Adrenal gland (tissue), 12 donors: Measurements from ENCODE around the gene KRTAP5-9. TPM values are rescaled to one million over a fixed set of nuclear protein-coding genes. Genes with fewer than 3 reads are reported as not detected.

Source experiments
- DNase-seq, 7 donors: peaks; one replicate each; pipeline ENCODE4 v3.0.0-alpha.2; 2019 to 2020
- H3K27ac ChIP-seq, 5 donors: fragments of 200-600 bp; sonication (generic) in 4 of 5; 1 replicate in 3 of 5; 2 replicates in 2 of 5; pipeline versions ENCODE4 v1.5.1 to v1.8.0; 2016 to 2020; ENCODE audit warnings: mild to moderate bottlenecking in 1 of 5
- H3K27me3 ChIP-seq: fragments of 200-600 bp; 2 replicates; pipeline ENCODE4 v1.8.0; 2021
- H3K36me3 ChIP-seq, 2 donors: fragments of 200-600 bp; replicated peaks in 1 of 2; 1 replicate in 1 of 2; 2 replicates in 1 of 2; pipeline versions ENCODE4 v1.5.1 to v1.8.0; 2018 to 2022
- H3K4me1 ChIP-seq, 2 donors: fragments of 200-600 bp; replicated peaks in 1 of 2; 1 replicate in 1 of 2; 2 replicates in 1 of 2; pipeline versions ENCODE4 v1.5.1 to v1.8.0; 2018 to 2021
- H3K4me3 ChIP-seq, 4 donors: fragments of 200-600 bp; sonication (generic) in 3 of 4; one replicate each; pipeline ENCODE4 v1.5.1; 2016 to 2018
- H3K9me3 ChIP-seq, 3 donors: fragments of 200-600 bp; sonication (generic) in 1 of 3; replicated peaks in 1 of 3; 1 replicate in 2 of 3; 2 replicates in 1 of 3; pipeline versions ENCODE4 v1.5.1 to v1.8.0; 2016 to 2021
- POLR2A ChIP-seq, 2 donors: fragments of 450-650 bp; IDR thresholded peaks; one replicate each; pipeline ENCODE4 v1.6.1; 2017; ENCODE audit warnings: antibody characterized with exemption in 2 of 2, mild to moderate bottlenecking in 2 of 2, moderate library complexity in 1 of 2
- WGBS, 4 donors: extraction: QIAGEN DNeasy Blood & Tissue Kit in 2 of 4; methylation state at CpG; one replicate each; pipeline versions ENCODE4 v1.1.5 to v1.1.7; 2013 to 2017; 5-methylcytosine and 5-hydroxymethylcytosine counted together
- intact Hi-C, 2 donors: fragments of 100-400 bp; cut with DNase I; formaldehyde crosslinking; loops; one replicate each; pipeline versions ENCODE4 v1.14.1 to v1.15.0; 2022 to 2023
- polyA plus RNA-seq, 3 donors: library from polyadenylated mRNA; stranded (reverse); fragments of 200-250 nt in 2 of 3; fragments of 350-450 nt in 1 of 3; fragmentation: Illumina TruSeq in 1 of 3; extraction: RNeasy Lipid Tissue Mini Kit (QIAGEN cat#74804) in 1 of 3; gene quantifications; one replicate each; pipeline ENCODE4 v1.2.3, GENCODE V29; 2013 to 2014
- total RNA-seq, 9 donors: library from RNA; depleted of rRNA in 4 of 9; stranded (reverse); fragments of >200 nt in 4 of 9; fragments of 120-200 nt in 1 of 9; fragmentation: NEBNext Ultra II Directional in 1 of 9; extraction: Animal tissue kit (Norgen Biotek cat#: 25700) in 1 of 9; gene quantifications; one replicate each; pipeline versions ENCODE4 v1.1.0 to v1.2.4, GENCODE V29; 2013 to 2023
- TF ChIP-seq, protein P1 (sequence below), 6 experiments: fragments of 450-650 bp in 4 of 6; fragments of 200-600 bp in 2 of 6; sonication (generic) in 1 of 6; IDR thresholded peaks; 1 replicate in 5 of 6; 2 replicates in 1 of 6; pipeline versions ENCODE4 v1.5.1 to v1.8.0; 2016 to 2021; ENCODE audit warnings: antibody characterized with exemption in 6 of 6, mild to moderate bottlenecking in 2 of 6, moderate library complexity in 1 of 6
- donor health status: healthy with polysubstance abuse.
- donor health status: Bipolar disorder and iron deficiency.
- donor health status: DM: yes; HTN: yes; CAD: no.
- donor health status: DM: no; HTN: no; CAD: no.
- donor health status: DM: no; HTN: no; CAD: no.
- donor health status: DM: yes; HTN: yes; CAD: no.

The KRTAP5-9 gene
- total and polyA plus RNA-seq, 12 donors, result 0.18 to 1.6 (median 0.45) TPM; not detected in 8

DNA sequence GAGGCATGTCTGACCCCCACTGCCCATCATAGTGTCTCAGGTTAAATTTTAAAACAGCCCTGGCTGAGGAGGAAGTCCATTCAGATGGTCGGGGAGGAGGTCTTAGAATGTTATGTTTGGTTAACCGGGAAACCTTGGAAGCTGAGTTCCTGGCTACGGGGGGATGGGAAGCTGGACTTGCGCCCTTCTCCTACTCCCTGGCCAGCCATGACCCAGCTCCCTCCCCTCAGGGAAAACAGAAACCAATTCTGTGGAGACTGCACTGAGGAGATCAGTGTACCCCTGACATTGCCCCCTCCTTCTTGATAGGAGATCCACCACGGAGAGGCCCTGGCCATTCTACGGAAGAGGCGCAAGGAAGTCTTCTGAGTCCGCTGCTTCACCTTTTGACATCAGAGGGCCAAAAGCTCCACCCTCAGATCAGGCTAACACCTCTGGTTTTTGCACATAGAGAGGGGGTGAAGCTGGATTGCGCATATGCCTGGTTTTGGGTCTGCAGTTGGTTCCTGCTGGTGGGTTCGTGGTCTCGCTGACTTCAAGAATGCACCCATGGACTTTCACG lies 2.7 kb upstream of the KRTAP5-9 start:
- DNase-seq, result no peak
- H3K27ac ChIP-seq, result no peak overlapping the region
- H3K27me3 ChIP-seq, result no peaks in the 10 kb centered on the region
- TF ChIP-seq, protein P1, sequence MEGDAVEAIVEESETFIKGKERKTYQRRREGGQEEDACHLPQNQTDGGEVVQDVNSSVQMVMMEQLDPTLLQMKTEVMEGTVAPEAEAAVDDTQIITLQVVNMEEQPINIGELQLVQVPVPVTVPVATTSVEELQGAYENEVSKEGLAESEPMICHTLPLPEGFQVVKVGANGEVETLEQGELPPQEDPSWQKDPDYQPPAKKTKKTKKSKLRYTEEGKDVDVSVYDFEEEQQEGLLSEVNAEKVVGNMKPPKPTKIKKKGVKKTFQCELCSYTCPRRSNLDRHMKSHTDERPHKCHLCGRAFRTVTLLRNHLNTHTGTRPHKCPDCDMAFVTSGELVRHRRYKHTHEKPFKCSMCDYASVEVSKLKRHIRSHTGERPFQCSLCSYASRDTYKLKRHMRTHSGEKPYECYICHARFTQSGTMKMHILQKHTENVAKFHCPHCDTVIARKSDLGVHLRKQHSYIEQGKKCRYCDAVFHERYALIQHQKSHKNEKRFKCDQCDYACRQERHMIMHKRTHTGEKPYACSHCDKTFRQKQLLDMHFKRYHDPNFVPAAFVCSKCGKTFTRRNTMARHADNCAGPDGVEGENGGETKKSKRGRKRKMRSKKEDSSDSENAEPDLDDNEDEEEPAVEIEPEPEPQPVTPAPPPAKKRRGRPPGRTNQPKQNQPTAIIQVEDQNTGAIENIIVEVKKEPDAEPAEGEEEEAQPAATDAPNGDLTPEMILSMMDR (IDR thresholded peaks at IDR 0.05), result no peak
- TF ChIP-seq POLR2A (IDR thresholded peaks at IDR 0.05), result no peak
- no peaks in the 10 kb centered on the region for H3K36me3 ChIP-seq
- WGBS, 4 donors, result 88 to 96% (median 89%) methylated on average over 7 to 12 of the region's 12 CpGs
- intact Hi-C loops, result no loop called here
- H3K4me3 ChIP-seq, result no peak overlapping the region
- no peaks in the 10 kb centered on the region for H3K9me3 ChIP-seq
- no peaks in the 10 kb centered on the region for H3K4me1 ChIP-seq

DNA sequence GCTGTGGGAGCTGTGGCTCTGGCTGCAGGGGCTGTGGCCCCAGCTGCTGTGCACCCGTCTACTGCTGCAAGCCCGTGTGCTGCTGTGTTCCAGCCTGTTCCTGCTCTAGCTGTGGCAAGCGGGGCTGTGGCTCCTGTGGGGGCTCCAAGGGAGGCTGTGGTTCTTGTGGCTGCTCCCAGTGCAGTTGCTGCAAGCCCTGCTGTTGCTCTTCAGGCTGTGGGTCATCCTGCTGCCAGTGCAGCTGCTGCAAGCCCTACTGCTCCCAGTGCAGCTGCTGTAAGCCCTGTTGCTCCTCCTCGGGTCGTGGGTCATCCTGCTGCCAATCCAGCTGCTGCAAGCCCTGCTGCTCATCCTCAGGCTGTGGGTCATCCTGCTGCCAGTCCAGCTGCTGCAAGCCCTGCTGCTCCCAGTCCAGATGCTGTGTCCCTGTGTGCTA lies 514 bp downstream of the KRTAP5-9 start:
- H3K27me3 ChIP-seq, result no peaks in the 10 kb centered on the region
- no peak overlapping the region for H3K4me3 ChIP-seq
- H3K9me3 ChIP-seq, result no peaks in the 10 kb centered on the region
- no peak for DNase-seq
- H3K4me1 ChIP-seq, result no peaks in the 10 kb centered on the region
- no peaks in the 10 kb centered on the region for H3K36me3 ChIP-seq
- intact Hi-C loops, result no loop called here
- WGBS, 4 donors, result 40 to 54% (median 47%) methylated on average over 1 to 5 of the region's 5 CpGs
- TF ChIP-seq, protein P1 (IDR thresholded peaks at IDR 0.05), result no peak
- no peak for TF ChIP-seq POLR2A (IDR thresholded peaks at IDR 0.05)
- no peak overlapping the region for H3K27ac ChIP-seq

DNA sequence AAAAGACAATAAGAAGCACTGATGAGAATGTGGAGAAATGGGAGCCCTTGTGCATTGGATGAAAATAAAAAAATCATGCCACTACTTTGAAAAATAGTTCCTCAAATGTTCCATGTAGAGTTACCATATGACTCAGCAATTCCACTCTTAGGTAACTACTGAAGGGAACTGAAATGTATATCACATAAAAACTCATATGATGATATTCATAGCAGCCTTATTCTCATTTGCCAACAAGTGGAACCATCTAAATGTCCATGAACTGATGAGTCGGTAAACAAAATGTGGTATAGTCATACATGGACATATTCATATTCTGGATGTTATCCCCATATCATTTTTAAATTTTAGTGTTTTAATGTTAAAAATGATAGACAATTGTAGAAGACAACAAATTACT lies 3.5 kb downstream of the KRTAP5-9 start:
- TF ChIP-seq POLR2A (IDR thresholded peaks at IDR 0.05), result no peak
- TF ChIP-seq, protein P1 (IDR thresholded peaks at IDR 0.05), result no peak
- H3K4me3 ChIP-seq, result no peak overlapping the region
- 82 to 96% (median 89%) methylated on average over 1 of the region's 1 CpG for WGBS, 4 donors
- H3K27ac ChIP-seq, result no peak overlapping the region
- intact Hi-C loops, result no loop called here
- H3K4me1 ChIP-seq, result no peaks in the 10 kb centered on the region
- no peaks in the 10 kb centered on the region for H3K9me3 ChIP-seq
- DNase-seq, result no peak
- H3K36me3 ChIP-seq, result no peaks in the 10 kb centered on the region
- H3K27me3 ChIP-seq, result no peaks in the 10 kb centered on the region

DNA sequence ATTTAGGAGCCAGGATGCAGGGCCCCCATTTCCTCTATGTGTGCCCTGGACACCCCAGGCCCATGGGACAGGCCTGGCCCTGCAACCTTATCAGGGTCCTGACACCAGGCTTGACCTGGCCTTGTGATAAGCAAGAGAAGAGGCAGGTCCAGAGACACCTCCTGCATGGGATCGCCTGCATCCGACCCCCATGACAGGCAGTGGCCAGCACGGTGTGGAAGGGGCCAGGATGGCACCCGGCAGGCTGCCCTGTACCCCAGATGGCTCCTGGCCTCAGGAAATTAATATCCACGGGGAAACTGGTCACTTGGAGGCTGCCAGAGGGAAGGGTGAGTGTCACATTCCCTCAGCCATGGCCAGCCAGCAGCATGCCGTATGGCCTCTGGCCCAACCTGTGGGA lies 6.8 kb downstream of the KRTAP5-9 start:
- no peaks in the 10 kb centered on the region for H3K4me1 ChIP-seq
- intact Hi-C loops, result no loop called here
- WGBS, 4 donors, result 82 to 86% (median 83%) methylated on average over 2 to 6 of the region's 6 CpGs

More for the DNA sequence above, 6.8 kb downstream of the KRTAP5-9 start:
- Histone ChIP-seq H3K27me3 (no peaks in the 10 kb centered on the region), H3K9me3 (no peaks in the 10 kb centered on the region), H3K4me3 (no peak overlapping the region), H3K36me3 (no peaks in the 10 kb centered on the region), H3K27ac (no peak overlapping the region)
- DNase-seq, result no peak
- no peak for TF ChIP-seq POLR2A (IDR thresholded peaks at IDR 0.05)
- TF ChIP-seq, protein P1 (IDR thresholded peaks at IDR 0.05), result no peak
